GM19372 (cell line): Measurements from ENCODE around the gene UGT1A5.
"Not testable (repeated sequence)": the region's sequence is repeated elsewhere in the genome, so short reads cannot be mapped to it uniquely, and the experiment has no call there.

ENCODE experiments used
- ATAC-seq: cut with Tn5 transposase; IDR thresholded peaks from one replicate; pipeline ENCODE4 v1.9.1; 2021; ENCODE audit warnings: mild to moderate bottlenecking, low read depth, moderate library complexity; ENCODE audit not compliant: unreplicated experiment

Gene UGT1A5

GRCh38 chr2:233745073-233745755 is 32.5 kb downstream of the UGT1A5 start:
- ATAC-seq = no peak

- ATAC-seq = not testable (repeated sequence)
These were observed 33.1 kb downstream of the UGT1A5 start for GRCh38 chr2:233745838-233746237.

GRCh38 chr2:233746475-233747282 is 34.0 kb downstream of the UGT1A5 start:
- no peak for ATAC-seq

- ATAC-seq = no peak
These were observed 34.5 kb downstream of the UGT1A5 start for GRCh38 chr2:233747283-233747544.

- ATAC-seq = not testable (repeated sequence)
These were observed 38.0 kb downstream of the UGT1A5 start for GRCh38 chr2:233750689-233751088.

GRCh38 chr2:233751212-233752009 is 38.7 kb downstream of the UGT1A5 start:
- ATAC-seq = not testable (repeated sequence)

GRCh38 chr2:233754872-233755611 is 42.3 kb downstream of the UGT1A5 start:
- no peak for ATAC-seq

GRCh38 chr2:233756429-233757081 is 43.8 kb downstream of the UGT1A5 start:
- ATAC-seq = no peak

GRCh38 chr2:233758141-233758540 is 45.4 kb downstream of the UGT1A5 start:
- no peak for ATAC-seq

- ATAC-seq = no peak
These were observed 46.1 kb downstream of the UGT1A5 start for GRCh38 chr2:233758849-233759248.

GRCh38 chr2:233760043-233760442 is 47.3 kb downstream of the UGT1A5 start, which contains the start of gene UGT1A1:
Gene UGT1A1, plus strand, starts transcription at chr2:233760270. Its CDS starts 18 bp downstream, at chr2:233760288.
- ATAC-seq = no peak

GRCh38 chr2:233761040-233761769 is 48.5 kb downstream of the UGT1A5 start:
- ATAC-seq = no peak

GRCh38 chr2:233764264-233764663 is 51.6 kb downstream of the UGT1A5 start:
- ATAC-seq = no peak

GRCh38 chr2:233764761-233765160 is 52.1 kb downstream of the UGT1A5 start:
- ATAC-seq = no peak

GRCh38 chr2:233766416-233766815 is 53.7 kb downstream of the UGT1A5 start:
- no peak for ATAC-seq

- ATAC-seq = no peak
These were observed 55.4 kb downstream of the UGT1A5 start for GRCh38 chr2:233768076-233768475.

- ATAC-seq = no peak
These were observed 56.6 kb downstream of the UGT1A5 start for GRCh38 chr2:233769260-233769659.

- no peak for ATAC-seq
These were observed 59.4 kb downstream of the UGT1A5 start for GRCh38 chr2:233772153-233772552.

- no peak for ATAC-seq
These were observed 59.9 kb downstream of the UGT1A5 start for GRCh38 chr2:233772583-233772982.
